GM12874 (cell line): ENCODE data around the gene CALM1.

Experiments used
- CTCF ChIP-seq: IDR thresholded peaks from 2 replicates; pipeline ENCODE4 v1.5.1; 2011; ENCODE audit warnings: low read depth, mild to moderate bottlenecking, control low read depth, low read length, moderate library complexity; ENCODE audit not compliant: insufficient read depth

CALM1 gene

GRCh38 chr14:90426031-90426540 is 29.3 kb downstream of the CALM1 start:
- TF ChIP-seq CTCF = no peak

DNA sequence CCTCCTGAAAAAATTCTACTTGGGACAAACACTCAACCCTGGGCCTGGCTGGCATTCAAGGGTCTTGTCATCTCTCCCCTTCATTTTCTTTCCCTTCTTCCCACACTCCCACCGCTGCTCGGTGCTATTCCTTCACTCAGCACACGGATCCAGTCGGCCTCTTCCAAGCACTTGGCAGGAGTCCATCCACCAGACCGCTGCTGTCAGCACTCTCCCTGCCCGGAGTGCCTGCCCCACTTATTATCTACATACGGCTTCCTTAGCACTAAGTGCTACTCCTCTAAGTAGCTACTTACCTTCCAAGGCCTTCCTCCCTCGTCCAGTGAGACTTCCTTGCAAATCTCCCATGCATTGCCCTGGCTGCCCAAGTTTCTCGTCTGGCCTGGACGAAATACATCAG is 29.8 kb downstream of the CALM1 start:
- no peak for TF ChIP-seq CTCF

- no peak for TF ChIP-seq CTCF
Observed at GRCh38 chr14:90427848-90428426, 31.1 kb downstream of the CALM1 start.

- no peak for TF ChIP-seq CTCF
Observed at GRCh38 chr14:90428676-90429075, 31.8 kb downstream of the CALM1 start.

- no peak for TF ChIP-seq CTCF
Observed at GRCh38 chr14:90429236-90429635, 32.4 kb downstream of the CALM1 start.

DNA sequence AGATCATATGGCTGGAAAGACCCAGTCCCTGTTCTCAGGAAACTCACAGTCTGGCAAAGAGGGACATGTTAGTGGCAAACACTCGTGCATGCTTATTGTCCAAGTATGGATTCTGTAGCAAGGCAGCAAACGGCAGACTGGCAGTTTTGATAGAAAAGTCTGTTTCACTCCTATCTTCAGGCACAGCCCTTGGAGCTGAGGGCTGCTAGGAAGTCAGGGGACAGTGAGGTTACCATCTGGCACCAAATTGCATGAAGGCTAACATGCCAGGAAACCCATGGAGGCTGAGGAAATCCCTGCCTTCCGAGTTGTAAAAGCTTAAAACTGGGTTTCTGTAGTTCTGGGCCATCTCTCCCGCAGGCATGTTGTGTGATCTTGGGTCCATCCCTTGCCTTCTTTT is 32.9 kb downstream of the CALM1 start:
- TF ChIP-seq CTCF = no peak

GRCh38 chr14:90434370-90435020 is 37.7 kb downstream of the CALM1 start:
- TF ChIP-seq CTCF = no peak
